Kidney epithelial cell (primary cell): ENCODE data around the gene SH2D2A. TPM values are rescaled to one million over a fixed set of nuclear protein-coding genes. Genes with fewer than 3 reads are reported as not detected.

ENCODE experiments used
- DNase-seq: peaks from one replicate; pipeline ENCODE4 v3.0.0-alpha.2; 2010; ENCODE audit warnings: low read depth
- H3K27me3 ChIP-seq: 2 replicates; pipeline ENCODE4 v1.6.0; 2011; ENCODE audit warnings: low read length; ENCODE audit not compliant: control insufficient read depth, insufficient read depth
- H3K36me3 ChIP-seq: 2 replicates; pipeline ENCODE4 v1.5.1; 2011; ENCODE audit warnings: low read length; ENCODE audit not compliant: control insufficient read depth, insufficient read depth
- H3K4me3 ChIP-seq: 2 replicates; pipeline ENCODE4 v1.5.1; 2011; ENCODE audit warnings: low read depth, mild to moderate bottlenecking, control low read depth, low read length
- CTCF ChIP-seq: IDR thresholded peaks from 2 replicates; pipeline ENCODE4 v1.5.1; 2011; ENCODE audit warnings: mild to moderate bottlenecking, moderate library complexity, low read length, control low read depth, inconsistent platforms; ENCODE audit not compliant: insufficient read depth, poor library complexity, severe bottlenecking
- total RNA-seq: library from RNA; depleted of rRNA; stranded (reverse); fragments of >200 nt; gene quantifications from 2 replicates; pipeline ENCODE4 v1.2.3, GENCODE V29; 2015

SH2D2A gene
- total RNA-seq, 1 donor from 2014 or later, result 2.3 TPM

GRCh38 chr1:156756355-156756754 lies 60.3 kb downstream of the SH2D2A start:
- Histone ChIP-seq H3K36me3 (no peaks in the 10 kb centered on the region), H3K27me3 (no peaks in the 10 kb centered on the region), H3K4me3 (no peak overlapping the region)
- no peak for DNase-seq
- no peak for TF ChIP-seq CTCF

Other genes starting within 250 kb of the SH2D2A start
- 8.0 and 9.4 TPM in 2 replicates for gene IQGAP3, start 244.3 kb downstream of the SH2D2A start, total RNA-seq
- gene TTC24, start 237.1 kb downstream of the SH2D2A start, total RNA-seq, result not detected in 2 replicates
- gene NAXE, start 225.1 kb downstream of the SH2D2A start, total RNA-seq, result 83.8 and 115 TPM in 2 replicates
- gene GPATCH4, start 215.4 kb downstream of the SH2D2A start, total RNA-seq, result 19.1 and 21.8 TPM in 2 replicates
- gene HAPLN2, start 197.4 kb downstream of the SH2D2A start, total RNA-seq, result not detected in 2 replicates
- gene BCAN, start 174.7 kb downstream of the SH2D2A start, total RNA-seq, result 0.14 and 0.17 TPM in 2 replicates
- 66.3 and 76.8 TPM in 2 replicates for gene NES, start 139.4 kb downstream of the SH2D2A start, total RNA-seq
- 24.5 and 29.5 TPM in 2 replicates for gene CRABP2, start 111.3 kb downstream of the SH2D2A start, total RNA-seq
- 13.0 and 13.6 TPM in 2 replicates for gene METTL25B, start 88.4 kb downstream of the SH2D2A start, total RNA-seq
- gene ISG20L2, start 88.1 kb downstream of the SH2D2A start, total RNA-seq, result 17.7 and 25.1 TPM in 2 replicates
- gene MRPL24, start 75.8 kb downstream of the SH2D2A start, total RNA-seq, result 42.5 and 62.2 TPM in 2 replicates
- 271 and 296 TPM in 2 replicates for gene HDGF, start 65.2 kb downstream of the SH2D2A start, total RNA-seq
- 56.0 and 59.3 TPM in 2 replicates for gene PRCC, start 49.3 kb downstream of the SH2D2A start, total RNA-seq
- not detected in 2 replicates for gene INSRR, start 42.3 kb upstream of the SH2D2A start, total RNA-seq
- not detected in 2 replicates for gene NTRK1, start 44.0 kb upstream of the SH2D2A start, total RNA-seq
- gene PEAR1, start 76.9 kb upstream of the SH2D2A start, total RNA-seq, result 10.3 and 17.1 TPM in 2 replicates
- gene LRRC71, start 103.8 kb upstream of the SH2D2A start, total RNA-seq, result not detected in 2 replicates
- gene ARHGEF11, start 228.9 kb upstream of the SH2D2A start, total RNA-seq, result 26.4 and 29.2 TPM in 2 replicates